HUES6 (cell line): ENCODE data around the gene TMEM207.

Source experiments
- H3K27ac ChIP-seq: 2 replicates; pipeline ENCODE4 v1.7.0; 2013; ENCODE audit warnings: low read depth, mild to moderate bottlenecking, low read length, inconsistent platforms
- H3K27me3 ChIP-seq: 2 replicates; pipeline ENCODE4 v1.6.1; 2013; ENCODE audit warnings: low read length; ENCODE audit not compliant: control insufficient read depth, insufficient read depth
- H3K36me3 ChIP-seq: 2 replicates; pipeline ENCODE4 v1.6.1; 2013; ENCODE audit warnings: low read length; ENCODE audit not compliant: control insufficient read depth, insufficient read depth
- H3K4me1 ChIP-seq: 2 replicates; pipeline ENCODE4 v1.6.1; 2013; ENCODE audit warnings: low read length; ENCODE audit not compliant: control insufficient read depth, insufficient read depth
- H3K4me3 ChIP-seq: 2 replicates; pipeline ENCODE4 v1.5.1; 2013; ENCODE audit warnings: low read depth, low read length
- H3K9ac ChIP-seq: one replicate; pipeline ENCODE4 v1.6.1; 2013; ENCODE audit warnings: mild to moderate bottlenecking, low read length
- H3K9me3 ChIP-seq: 2 replicates; pipeline ENCODE4 v1.6.1; 2013; ENCODE audit warnings: low read depth, low read length; ENCODE audit not compliant: control insufficient read depth, insufficient read depth

Gene TMEM207

DNA sequence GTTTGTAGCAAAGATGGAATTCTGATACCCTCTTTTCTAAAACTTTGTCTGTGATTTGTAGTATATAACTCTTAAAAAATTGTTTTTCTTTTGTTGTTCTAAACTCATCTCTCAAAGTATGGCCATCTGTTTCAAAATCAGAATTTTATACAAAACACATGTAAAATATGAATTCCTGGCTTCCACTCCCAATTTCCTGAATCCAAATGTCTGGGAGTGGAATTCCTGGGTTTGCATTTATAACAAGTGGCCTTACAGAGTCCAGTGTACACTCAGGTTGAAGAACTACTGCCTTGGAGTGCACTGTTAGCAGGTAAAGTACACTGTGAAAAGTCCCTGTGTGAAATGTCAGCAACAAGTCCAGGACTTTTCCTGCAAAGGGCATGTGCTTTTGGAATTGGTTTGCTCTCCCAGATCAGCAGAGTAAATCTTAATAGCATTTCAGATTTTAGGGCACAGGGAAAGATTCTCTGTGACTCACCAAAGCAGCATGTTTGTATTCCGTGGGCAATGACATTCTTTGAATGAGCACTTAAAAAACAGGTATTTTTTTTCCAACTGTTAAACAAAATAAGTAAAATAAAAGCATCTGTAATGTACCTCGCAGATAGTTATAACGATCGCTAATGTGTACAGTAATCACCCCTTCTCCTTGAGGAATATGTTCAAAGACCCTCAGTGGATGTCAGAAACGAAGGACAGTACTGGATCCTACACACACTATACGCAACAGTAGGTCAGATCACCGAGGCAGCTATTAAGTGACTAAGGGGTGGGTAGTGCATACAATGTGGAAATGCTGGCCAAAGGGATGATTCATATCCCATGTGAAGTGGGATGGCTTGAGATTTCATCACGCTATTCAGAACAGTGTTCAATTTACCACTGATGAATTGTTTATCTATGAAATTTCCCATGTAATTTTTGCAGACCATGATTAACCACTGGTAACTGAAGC, 63.7 kb downstream of the TMEM207 start:
- Histone ChIP-seq H3K27ac (no peak overlapping the region), H3K9ac (no peak overlapping the region), H3K4me1 (no peaks in the 10 kb centered on the region), H3K36me3 (no peaks in the 10 kb centered on the region), H3K4me3 (no peak overlapping the region), H3K27me3 (no peaks in the 10 kb centered on the region), H3K9me3 (no peaks in the 10 kb centered on the region)

DNA sequence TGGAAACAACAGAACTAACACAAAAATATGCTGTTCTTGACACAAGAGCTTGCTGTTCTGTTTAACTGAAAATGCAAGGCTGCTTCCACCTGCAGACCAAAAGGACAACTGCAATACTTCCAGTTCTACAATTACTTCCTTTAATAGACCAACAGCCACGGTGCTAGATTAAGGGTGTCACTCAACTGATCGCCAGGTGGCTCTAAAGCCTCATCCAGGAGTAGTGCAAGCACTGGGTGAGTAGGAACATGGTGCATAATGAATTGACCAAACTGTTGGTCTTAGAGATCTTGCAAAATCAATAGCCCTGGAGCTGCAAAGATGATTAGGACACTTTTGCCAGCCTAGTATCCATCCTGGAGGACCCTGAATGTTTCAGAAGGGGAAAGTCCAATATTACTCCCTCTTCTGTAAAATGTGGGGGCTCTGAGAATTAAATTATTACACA, 65.4 kb downstream of the TMEM207 start:
- Histone ChIP-seq H3K4me1 (no peaks in the 10 kb centered on the region), H3K36me3 (no peaks in the 10 kb centered on the region), H3K9me3 (no peaks in the 10 kb centered on the region), H3K27me3 (no peaks in the 10 kb centered on the region), H3K4me3 (no peak overlapping the region), H3K27ac (no peak overlapping the region), H3K9ac (no peak overlapping the region)

DNA sequence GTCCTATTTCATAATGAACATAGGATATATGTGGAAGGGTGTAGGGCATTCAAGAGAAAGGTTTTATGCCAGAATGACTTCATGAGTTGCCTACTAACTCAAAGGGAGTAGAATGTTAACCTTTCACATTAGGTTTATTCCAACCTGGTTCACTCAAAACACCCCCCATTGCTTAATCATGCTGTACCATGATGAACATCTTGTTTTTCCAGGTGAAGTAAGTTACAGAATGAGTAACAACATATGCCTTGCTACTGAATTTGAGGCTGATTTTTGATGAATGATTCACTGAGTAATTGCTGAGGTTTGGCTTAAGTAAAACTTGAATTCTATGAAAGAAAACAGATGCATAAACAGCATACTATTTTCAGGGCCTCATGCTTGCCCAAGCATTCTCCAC, 67.6 kb downstream of the TMEM207 start:
- Histone ChIP-seq H3K27ac (no peak overlapping the region), H3K36me3 (no peaks in the 10 kb centered on the region), H3K27me3 (no peaks in the 10 kb centered on the region), H3K9ac (no peak overlapping the region), H3K4me1 (no peaks in the 10 kb centered on the region), H3K9me3 (no peaks in the 10 kb centered on the region), H3K4me3 (no peak overlapping the region)

DNA sequence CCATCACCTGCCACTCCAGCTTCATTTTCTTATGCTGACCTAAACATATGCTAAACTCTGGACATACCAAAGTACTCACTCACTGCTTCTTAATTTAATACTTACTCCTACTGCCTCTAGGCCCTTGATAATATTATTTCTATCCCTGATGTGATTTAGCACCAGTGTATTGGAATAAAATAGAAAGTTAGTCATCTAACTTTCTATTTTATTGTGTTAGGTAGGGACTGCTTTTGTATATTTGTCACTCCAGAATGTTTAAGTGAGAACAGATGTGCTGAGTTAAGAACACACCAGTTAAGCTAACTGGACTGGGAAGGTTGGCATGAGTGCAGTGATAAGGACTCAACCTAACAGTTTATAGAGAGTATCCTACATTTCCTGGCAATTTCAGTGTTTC, 68.3 kb downstream of the TMEM207 start:
- H3K9ac ChIP-seq = no peak overlapping the region
- no peak overlapping the region for H3K4me3 ChIP-seq
- H3K27me3 ChIP-seq = no peaks in the 10 kb centered on the region
- H3K36me3 ChIP-seq = no peaks in the 10 kb centered on the region
- no peaks in the 10 kb centered on the region for H3K4me1 ChIP-seq
- no peaks in the 10 kb centered on the region for H3K9me3 ChIP-seq
- no peak overlapping the region for H3K27ac ChIP-seq

DNA sequence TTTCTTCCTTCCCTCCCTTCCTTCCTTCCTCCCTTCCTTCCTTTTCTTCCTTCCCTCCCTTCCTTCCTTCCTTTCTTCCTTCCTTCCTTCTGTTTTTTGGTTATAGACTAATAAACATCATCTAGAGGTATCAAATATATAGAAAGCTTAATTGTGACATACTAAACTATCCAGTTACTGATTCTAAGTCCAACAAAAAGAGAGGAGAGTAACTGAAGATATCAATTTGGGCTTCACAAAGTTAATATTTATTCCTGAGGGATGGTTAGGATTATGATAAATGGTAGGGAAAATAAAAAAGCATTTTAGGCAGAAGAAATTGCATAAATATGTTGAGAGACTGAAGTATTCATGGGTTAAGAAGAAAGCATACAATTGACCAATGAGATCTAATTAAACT, 69.5 kb downstream of the TMEM207 start:
- H3K27ac ChIP-seq = no peak overlapping the region
- H3K36me3 ChIP-seq = no peaks in the 10 kb centered on the region
- H3K4me3 ChIP-seq = no peak overlapping the region
- no peaks in the 10 kb centered on the region for H3K9me3 ChIP-seq
- H3K4me1 ChIP-seq = peaks cover 6% of the 10 kb centered on the region; the same call in 1 of the 2 replicates
- no peak overlapping the region for H3K9ac ChIP-seq
- H3K27me3 ChIP-seq = no peaks in the 10 kb centered on the region
